Nephron (organoid): ENCODE measurements around the gene CFAP61.

Experiments used
- H3K27ac Mint-ChIP-seq, 3 experiments: 2 replicates each; pipeline ENCODE4 v1.8.0; 2020; ENCODE audit warnings: mixed read lengths in 3 of 3, mild to moderate bottlenecking in 2 of 3, moderate library complexity in 1 of 3
- H3K27me3 Mint-ChIP-seq: 2 replicates; pipeline ENCODE4 v1.8.0; 2021; ENCODE audit warnings: low read depth, mild to moderate bottlenecking, moderate library complexity, mixed read lengths
- H3K36me3 Mint-ChIP-seq: 2 replicates; pipeline ENCODE4 v1.8.0; 2020; ENCODE audit warnings: low read depth, mixed read lengths
- H3K4me1 Mint-ChIP-seq: 2 replicates; pipeline ENCODE4 v1.8.0; 2020; ENCODE audit warnings: mixed read lengths
- H3K4me3 Mint-ChIP-seq, 3 experiments: 2 replicates each; pipeline ENCODE4 v1.8.0; 2020; ENCODE audit warnings: mild to moderate bottlenecking in 3 of 3, mixed read lengths in 3 of 3, moderate library complexity in 2 of 3
- H3K9me3 Mint-ChIP-seq: 2 replicates; pipeline ENCODE4 v1.8.0; 2020; ENCODE audit warnings: mixed read lengths
- TF ChIP-seq, protein P1 (sequence below), 3 experiments: fragments of 200-600 bp; sonication (generic); IDR thresholded peaks; one replicate each; pipeline ENCODE4 v1.5.0; 2021; ENCODE audit warnings: antibody characterized with exemption in 3 of 3; ENCODE audit not compliant: unreplicated experiment in 3 of 3

Gene CFAP61

DNA sequence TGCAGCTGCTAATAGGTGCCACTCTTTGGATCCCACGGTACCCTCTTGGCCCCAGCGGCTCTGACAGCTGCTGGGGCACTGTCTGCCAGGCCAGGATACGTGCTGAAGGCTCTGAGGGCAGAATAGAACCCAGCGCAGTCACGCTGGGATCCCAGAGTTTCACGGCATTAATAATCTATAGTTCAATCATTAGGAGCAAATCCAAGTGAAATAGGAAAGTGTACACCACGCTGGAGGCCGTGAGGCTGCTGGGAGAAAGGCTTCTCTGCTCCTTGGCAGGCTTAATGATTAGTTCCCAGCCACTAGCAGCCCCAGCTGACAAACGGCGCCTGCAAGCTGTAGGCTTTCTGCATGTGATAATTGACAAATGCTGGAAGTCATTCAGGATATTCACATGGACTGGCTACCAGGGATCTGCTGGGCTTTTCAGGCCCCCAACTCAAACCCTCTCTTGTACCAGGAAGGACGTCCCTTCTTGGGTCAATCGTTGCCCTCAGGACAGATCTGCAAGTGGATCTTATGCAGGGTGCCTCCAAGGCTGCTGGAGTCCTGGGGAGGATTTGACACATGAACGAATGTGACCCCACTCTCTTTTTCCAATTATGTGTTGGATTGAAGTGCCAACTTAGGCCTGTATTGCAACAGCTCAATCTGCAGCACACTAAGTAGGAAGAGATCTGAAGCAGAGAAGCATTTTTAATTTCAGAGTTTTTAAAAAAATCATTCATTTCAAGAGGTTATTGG lies 265.5 kb downstream of the CFAP61 start:
- Mint-ChIP-seq H3K9me3 (peaks cover 19% of the 10 kb centered on the region), H3K27ac (no peak overlapping the region), H3K36me3 (no peaks in the 10 kb centered on the region), H3K4me1 (peaks cover 11% of the 10 kb centered on the region), H3K4me3 (no peak overlapping the region), H3K27me3 (no peaks in the 10 kb centered on the region)
- TF ChIP-seq, protein P1, sequence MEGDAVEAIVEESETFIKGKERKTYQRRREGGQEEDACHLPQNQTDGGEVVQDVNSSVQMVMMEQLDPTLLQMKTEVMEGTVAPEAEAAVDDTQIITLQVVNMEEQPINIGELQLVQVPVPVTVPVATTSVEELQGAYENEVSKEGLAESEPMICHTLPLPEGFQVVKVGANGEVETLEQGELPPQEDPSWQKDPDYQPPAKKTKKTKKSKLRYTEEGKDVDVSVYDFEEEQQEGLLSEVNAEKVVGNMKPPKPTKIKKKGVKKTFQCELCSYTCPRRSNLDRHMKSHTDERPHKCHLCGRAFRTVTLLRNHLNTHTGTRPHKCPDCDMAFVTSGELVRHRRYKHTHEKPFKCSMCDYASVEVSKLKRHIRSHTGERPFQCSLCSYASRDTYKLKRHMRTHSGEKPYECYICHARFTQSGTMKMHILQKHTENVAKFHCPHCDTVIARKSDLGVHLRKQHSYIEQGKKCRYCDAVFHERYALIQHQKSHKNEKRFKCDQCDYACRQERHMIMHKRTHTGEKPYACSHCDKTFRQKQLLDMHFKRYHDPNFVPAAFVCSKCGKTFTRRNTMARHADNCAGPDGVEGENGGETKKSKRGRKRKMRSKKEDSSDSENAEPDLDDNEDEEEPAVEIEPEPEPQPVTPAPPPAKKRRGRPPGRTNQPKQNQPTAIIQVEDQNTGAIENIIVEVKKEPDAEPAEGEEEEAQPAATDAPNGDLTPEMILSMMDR (IDR thresholded peaks at IDR 0.05; ENCODE audit: unreplicated experiment in 3 of 3) = no peak

DNA sequence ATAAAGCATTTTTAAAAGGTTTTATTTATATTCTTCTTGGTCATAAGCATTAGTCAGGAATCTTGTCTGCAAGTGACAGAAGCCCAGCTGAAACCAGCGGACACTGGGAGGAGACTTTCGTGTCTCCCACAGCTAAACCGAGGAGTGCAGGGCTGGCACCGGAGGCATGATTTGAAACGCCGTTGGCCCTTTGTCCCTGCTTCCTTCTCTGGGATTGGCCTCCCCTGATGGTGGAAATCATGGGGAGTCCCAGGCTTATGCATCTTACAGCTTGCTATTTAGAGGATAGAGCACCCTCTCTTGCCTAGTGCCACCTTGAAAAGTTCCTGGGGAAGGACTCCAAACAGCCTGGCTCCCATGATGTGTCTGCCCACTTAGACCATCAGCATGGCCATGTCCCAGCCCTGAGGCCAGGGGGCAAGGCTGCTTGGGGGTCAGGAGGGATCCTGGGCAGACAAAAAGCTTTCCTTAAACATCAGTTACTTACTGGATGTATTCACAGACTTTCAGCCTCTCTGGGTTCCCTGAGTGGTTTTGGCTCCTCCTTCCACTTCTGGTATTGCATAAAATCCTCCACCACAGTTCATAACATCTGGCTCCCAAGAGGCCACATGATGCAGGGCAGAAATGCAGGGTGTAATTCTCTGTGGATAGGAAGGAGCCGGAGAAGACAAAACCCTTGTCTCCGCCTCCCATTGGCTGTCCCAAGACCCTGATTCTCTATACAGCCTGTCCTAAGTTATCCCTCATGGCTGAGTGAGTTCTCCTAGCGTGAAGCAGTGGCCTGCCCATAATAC lies 266.2 kb downstream of the CFAP61 start:
- Mint-ChIP-seq H3K4me3 (no peak overlapping the region), H3K27me3 (no peaks in the 10 kb centered on the region), H3K36me3 (no peaks in the 10 kb centered on the region), H3K9me3 (peaks cover 12% of the 10 kb centered on the region), H3K27ac (no peak overlapping the region), H3K4me1 (peaks cover 11% of the 10 kb centered on the region)
- TF ChIP-seq, protein P1 (IDR thresholded peaks at IDR 0.05; ENCODE audit: unreplicated experiment in 3 of 3) = no peak

DNA sequence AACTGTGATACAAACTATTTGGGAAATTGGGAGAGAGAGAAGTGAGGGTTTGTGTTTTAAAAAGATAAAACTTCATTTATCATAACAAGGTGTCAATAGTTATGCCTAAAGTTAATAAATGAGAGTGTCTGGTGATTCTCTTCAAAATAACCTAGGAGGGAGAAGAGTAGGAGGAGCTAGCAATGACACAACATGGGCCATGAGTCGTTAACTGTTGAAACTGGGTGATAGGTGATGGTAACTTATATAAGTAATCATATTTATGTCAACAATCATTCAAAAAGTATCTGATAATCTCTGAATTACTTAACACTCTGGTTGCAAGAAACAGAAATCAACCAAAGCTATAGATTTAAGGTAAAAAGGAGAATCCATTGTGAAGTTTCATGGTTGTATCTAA lies 268.8 kb downstream of the CFAP61 start:
- TF ChIP-seq, protein P1 (IDR thresholded peaks at IDR 0.05; ENCODE audit: unreplicated experiment in 3 of 3) = no peak
- H3K27me3 Mint-ChIP-seq = no peaks in the 10 kb centered on the region
- H3K27ac Mint-ChIP-seq = no peak overlapping the region
- peaks cover 13% of the 10 kb centered on the region for H3K9me3 Mint-ChIP-seq
- no peak overlapping the region for H3K4me3 Mint-ChIP-seq
- H3K4me1 Mint-ChIP-seq = peaks cover 11% of the 10 kb centered on the region
- no peaks in the 10 kb centered on the region for H3K36me3 Mint-ChIP-seq

DNA sequence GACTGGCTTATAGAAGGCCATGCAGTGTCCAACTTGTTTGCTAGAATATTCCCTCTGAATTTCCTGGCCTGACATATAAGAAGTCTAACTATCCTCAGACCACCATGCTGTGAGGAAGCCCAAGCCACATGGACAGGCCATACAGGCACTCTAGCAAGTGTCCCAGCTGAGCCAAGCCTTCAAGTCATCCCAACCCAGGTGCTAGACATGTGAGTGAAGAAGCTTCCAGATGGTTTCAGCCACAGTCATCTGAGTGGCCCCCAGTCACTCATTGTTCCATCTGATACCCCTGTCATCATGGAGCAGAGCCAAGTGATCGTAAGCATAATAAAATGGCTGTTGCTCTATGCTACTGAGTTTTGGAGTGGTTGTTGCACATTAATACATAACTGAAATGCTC lies 269.6 kb downstream of the CFAP61 start:
- Mint-ChIP-seq H3K27ac (no peak overlapping the region), H3K27me3 (no peaks in the 10 kb centered on the region), H3K4me3 (no peak overlapping the region), H3K4me1 (peaks cover 11% of the 10 kb centered on the region), H3K36me3 (no peaks in the 10 kb centered on the region), H3K9me3 (peaks cover 13% of the 10 kb centered on the region)
- TF ChIP-seq, protein P1 (IDR thresholded peaks at IDR 0.05; ENCODE audit: unreplicated experiment in 3 of 3) = no peak

DNA sequence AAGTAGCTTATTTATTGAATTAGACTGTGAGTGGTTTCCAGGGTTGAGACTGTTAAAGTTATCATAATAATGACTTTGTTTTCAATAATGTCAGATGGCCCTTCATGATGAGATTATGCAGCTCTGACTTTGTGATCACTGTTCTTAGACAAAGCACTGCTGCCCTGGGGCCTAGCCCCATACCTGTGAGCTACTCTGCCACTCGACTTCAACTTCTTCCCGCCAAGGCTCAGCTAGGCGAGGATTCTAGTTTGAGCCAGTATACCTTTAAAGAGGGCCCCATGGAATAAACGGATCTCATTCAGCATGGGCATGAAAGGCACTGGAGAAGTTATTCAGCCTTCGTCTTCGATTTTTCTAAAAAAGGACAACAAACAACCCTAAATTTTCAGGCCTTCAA lies 270.6 kb downstream of the CFAP61 start:
- TF ChIP-seq, protein P1 (IDR thresholded peaks at IDR 0.05; ENCODE audit: unreplicated experiment in 3 of 3) = no peak
- no peaks in the 10 kb centered on the region for H3K27me3 Mint-ChIP-seq
- peaks cover 15% of the 10 kb centered on the region for H3K9me3 Mint-ChIP-seq

More for the DNA sequence above, 270.6 kb downstream of the CFAP61 start:
- peaks cover 2% of the 10 kb centered on the region for H3K4me1 Mint-ChIP-seq
- H3K27ac Mint-ChIP-seq = no peak overlapping the region
- H3K36me3 Mint-ChIP-seq = no peaks in the 10 kb centered on the region
- H3K4me3 Mint-ChIP-seq = no peak overlapping the region
